Measurements from ENCODE around the gene VAMP2.
A peak's percentile ranks its signal among the peaks of the same experiment; 100 is the strongest.

Gene VAMP2

DNA sequence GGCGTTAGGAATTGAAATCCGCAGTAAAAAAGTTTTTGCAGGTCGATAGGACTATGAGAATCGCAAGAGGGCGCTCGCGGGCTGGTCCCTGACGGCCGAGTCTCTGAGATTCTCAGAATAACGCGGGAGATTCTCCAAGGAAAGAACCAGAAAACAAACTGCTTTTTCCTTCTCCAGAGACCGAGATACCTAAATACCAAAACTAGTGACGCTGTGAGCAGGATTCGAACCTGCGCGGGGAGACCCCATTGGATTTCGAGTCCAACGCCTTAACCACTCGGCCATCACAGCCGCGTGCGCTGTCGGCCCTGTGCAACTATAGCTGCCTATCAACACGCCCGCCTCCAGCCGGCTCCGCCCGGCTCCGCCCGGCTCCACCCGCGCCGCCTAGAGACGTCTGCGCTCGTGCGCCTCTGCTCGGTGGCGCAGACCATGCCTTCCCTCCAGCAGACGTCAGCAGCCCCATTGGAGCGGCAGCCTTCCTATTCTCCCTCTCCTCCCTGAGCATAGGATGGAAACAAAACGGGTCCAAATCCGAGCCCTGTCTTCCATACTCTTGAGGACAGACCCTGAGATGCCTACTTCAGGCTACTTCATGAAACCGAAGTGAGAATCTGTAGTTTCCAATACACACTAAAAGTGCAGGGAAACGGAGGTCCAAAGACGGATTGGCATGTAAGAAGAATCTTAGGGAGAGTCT, 23.9 kb downstream of the VAMP2 start:
- Histone ChIP-seq H3K27ac (ENCODE audit: low read depth, low read length) (peak overlapping the region; percentile 76), H3K9ac (ENCODE audit: low read length) (peak overlapping the region; percentile 68), H4K20me1 (ENCODE audit: low read depth, low read length) (no peaks in the 10 kb centered on the region), H3K9me3 (ENCODE audit: insufficient read depth, low read length) (no peaks in the 10 kb centered on the region), H3K4me3 (ENCODE audit: insufficient read depth, low read length, poor library complexity, severe bottlenecking) (peak overlapping the region; percentile 71), H3K27me3 (ENCODE audit: low read length) (no peaks in the 10 kb centered on the region), H3K4me2 (ENCODE audit: low read depth, low read length, poor library complexity, severe bottlenecking) (peak overlapping the region; percentile 83), H3K9me2 (replicated peaks; ENCODE audit: insufficient read depth, low read length) (no peaks in the 10 kb centered on the region), H3F3A (ENCODE audit: insufficient read depth) (peaks cover 4% of the 10 kb centered on the region; the same call in 1 of the 2 replicates), H3K36me3 (ENCODE audit: low read length) (no peaks in the 10 kb centered on the region), H2AFZ (ENCODE audit: low read depth, low read length, severe bottlenecking) (peak overlapping the region; percentile 95), H3K79me2 (ENCODE audit: insufficient read depth, low read length) (no peaks in the 10 kb centered on the region)
- TF ChIP-seq, protein P1, sequence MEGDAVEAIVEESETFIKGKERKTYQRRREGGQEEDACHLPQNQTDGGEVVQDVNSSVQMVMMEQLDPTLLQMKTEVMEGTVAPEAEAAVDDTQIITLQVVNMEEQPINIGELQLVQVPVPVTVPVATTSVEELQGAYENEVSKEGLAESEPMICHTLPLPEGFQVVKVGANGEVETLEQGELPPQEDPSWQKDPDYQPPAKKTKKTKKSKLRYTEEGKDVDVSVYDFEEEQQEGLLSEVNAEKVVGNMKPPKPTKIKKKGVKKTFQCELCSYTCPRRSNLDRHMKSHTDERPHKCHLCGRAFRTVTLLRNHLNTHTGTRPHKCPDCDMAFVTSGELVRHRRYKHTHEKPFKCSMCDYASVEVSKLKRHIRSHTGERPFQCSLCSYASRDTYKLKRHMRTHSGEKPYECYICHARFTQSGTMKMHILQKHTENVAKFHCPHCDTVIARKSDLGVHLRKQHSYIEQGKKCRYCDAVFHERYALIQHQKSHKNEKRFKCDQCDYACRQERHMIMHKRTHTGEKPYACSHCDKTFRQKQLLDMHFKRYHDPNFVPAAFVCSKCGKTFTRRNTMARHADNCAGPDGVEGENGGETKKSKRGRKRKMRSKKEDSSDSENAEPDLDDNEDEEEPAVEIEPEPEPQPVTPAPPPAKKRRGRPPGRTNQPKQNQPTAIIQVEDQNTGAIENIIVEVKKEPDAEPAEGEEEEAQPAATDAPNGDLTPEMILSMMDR (IDR thresholded peaks at IDR 0.05; ENCODE audit: insufficient read depth, low read length, poor library complexity, severe bottlenecking) = peak; percentile 80
- TF ChIP-seq EZH2phosphoT487 (conservative IDR thresholded peaks at IDR 0.05; ENCODE audit: low read length) = no peak

DNA sequence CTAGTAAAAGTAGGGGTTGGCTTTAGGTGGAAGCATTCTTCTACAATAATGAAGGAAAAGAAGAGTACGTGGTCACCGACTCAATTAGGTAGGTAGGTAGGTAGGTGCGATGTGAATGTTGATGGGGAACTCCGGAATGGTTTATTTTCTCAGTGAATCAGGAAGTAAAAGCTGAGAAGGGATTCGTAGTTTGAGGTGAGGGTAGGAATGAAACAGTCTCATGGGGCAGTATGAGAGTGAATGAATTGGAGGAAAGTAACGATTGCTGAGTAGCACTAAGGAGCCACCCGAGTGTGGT, 24.4 kb downstream of the VAMP2 start:
- Histone ChIP-seq H4K20me1 (ENCODE audit: low read depth, low read length) (no peaks in the 10 kb centered on the region), H3K27ac (ENCODE audit: low read depth, low read length) (no peak overlapping the region), H3F3A (ENCODE audit: insufficient read depth) (peaks cover 4% of the 10 kb centered on the region; the same call in 1 of the 2 replicates), H3K36me3 (ENCODE audit: low read length) (no peaks in the 10 kb centered on the region), H3K4me3 (ENCODE audit: insufficient read depth, low read length, poor library complexity, severe bottlenecking) (no peak overlapping the region), H3K4me2 (ENCODE audit: low read depth, low read length, poor library complexity, severe bottlenecking) (peak overlapping the region; percentile 83), H3K27me3 (ENCODE audit: low read length) (no peaks in the 10 kb centered on the region), H3K79me2 (ENCODE audit: insufficient read depth, low read length) (no peaks in the 10 kb centered on the region), H3K9me3 (ENCODE audit: insufficient read depth, low read length) (no peaks in the 10 kb centered on the region), H3K9me2 (replicated peaks; ENCODE audit: insufficient read depth, low read length) (no peaks in the 10 kb centered on the region), H3K9ac (ENCODE audit: low read length) (peak overlapping the region; percentile 68; the same call in 1 of the 2 replicates), H2AFZ (ENCODE audit: low read depth, low read length, severe bottlenecking) (peak overlapping the region; percentile 95)
- TF ChIP-seq EZH2phosphoT487 (conservative IDR thresholded peaks at IDR 0.05; ENCODE audit: low read length) = no peak
- TF ChIP-seq, protein P1 (IDR thresholded peaks at IDR 0.05; ENCODE audit: insufficient read depth, low read length, poor library complexity, severe bottlenecking) = no peak

DNA sequence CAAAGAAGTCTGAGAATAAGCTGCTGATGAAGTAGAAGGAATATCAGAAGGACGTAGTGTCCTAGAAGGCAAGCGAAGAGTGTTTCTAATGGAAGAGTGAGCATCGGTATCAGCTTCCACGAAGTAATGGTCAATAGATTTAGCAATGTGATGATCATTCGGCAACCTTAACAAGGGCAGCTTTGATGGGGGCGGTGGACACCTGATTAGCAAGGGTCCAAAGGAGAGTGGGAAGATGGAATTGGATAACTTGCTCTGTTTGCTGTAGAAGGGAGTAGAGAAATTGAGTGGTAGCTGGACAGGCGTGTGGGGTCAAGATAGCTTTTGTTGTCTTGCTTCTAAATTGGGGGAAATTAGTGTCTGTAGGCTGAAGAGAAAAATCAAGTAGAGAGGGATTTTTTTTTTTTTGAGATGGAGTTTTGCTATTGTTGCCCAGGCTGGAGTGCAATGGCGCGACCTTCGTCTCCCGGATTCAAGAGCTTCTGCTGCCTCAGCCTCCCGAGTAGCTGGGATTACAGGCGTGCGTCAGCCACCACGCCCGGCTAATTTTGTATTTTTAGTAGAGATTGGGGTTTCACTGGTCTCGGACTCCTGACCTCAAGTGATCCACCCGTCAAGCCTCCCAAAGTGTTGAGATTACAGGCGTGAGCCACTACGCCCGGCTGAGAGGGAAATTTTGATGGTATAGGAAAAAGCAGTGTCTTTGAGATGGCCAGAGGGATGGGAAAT, 24.9 kb downstream of the VAMP2 start:
- H3K9ac ChIP-seq (ENCODE audit: low read length) = peak overlapping the region; percentile 68; the same call in 1 of the 2 replicates
- peaks cover 4% of the 10 kb centered on the region; the same call in 1 of the 2 replicates for H3F3A ChIP-seq (ENCODE audit: insufficient read depth)
- TF ChIP-seq, protein P1 (IDR thresholded peaks at IDR 0.05; ENCODE audit: insufficient read depth, low read length, poor library complexity, severe bottlenecking) = no peak
- TF ChIP-seq EZH2phosphoT487 (conservative IDR thresholded peaks at IDR 0.05; ENCODE audit: low read length) = no peak
- H4K20me1 ChIP-seq (ENCODE audit: low read depth, low read length) = no peaks in the 10 kb centered on the region
- no peaks in the 10 kb centered on the region for H3K36me3 ChIP-seq (ENCODE audit: low read length)
- no peak overlapping the region for H2AFZ ChIP-seq (ENCODE audit: low read depth, low read length, severe bottlenecking)
- H3K79me2 ChIP-seq (ENCODE audit: insufficient read depth, low read length) = no peaks in the 10 kb centered on the region
- H3K9me2 ChIP-seq (replicated peaks; ENCODE audit: insufficient read depth, low read length) = no peaks in the 10 kb centered on the region
- H3K4me2 ChIP-seq (ENCODE audit: low read depth, low read length, poor library complexity, severe bottlenecking) = peak overlapping the region; percentile 83
- H3K27me3 ChIP-seq (ENCODE audit: low read length) = no peaks in the 10 kb centered on the region
- no peak overlapping the region for H3K4me3 ChIP-seq (ENCODE audit: insufficient read depth, low read length, poor library complexity, severe bottlenecking)
- no peak overlapping the region for H3K27ac ChIP-seq (ENCODE audit: low read depth, low read length)
- H3K9me3 ChIP-seq (ENCODE audit: insufficient read depth, low read length) = no peaks in the 10 kb centered on the region
